ENCODE measurements around the gene DIAPH3.
"Not testable (repeated sequence)": the region's sequence is repeated elsewhere in the genome, so short reads cannot be mapped to it uniquely, and the experiment has no call there.

Gene DIAPH3

GRCh38 chr13:60093425-60094019 is 70.2 kb downstream of the DIAPH3 start:
- TF ChIP-seq POLR2AphosphoS5 (IDR thresholded peaks at IDR 0.05; ENCODE audit: low read depth, low read length) (no peak), TAF1 (IDR thresholded peaks at IDR 0.05; ENCODE audit: borderline replicate concordance, low read depth, low read length) (no peak), POLR2A (IDR thresholded peaks at IDR 0.05; ENCODE audit: low read depth, low read length) (no peak)
- no peak for DNase-seq (ENCODE audit: insufficient read length)
- peak; percentile 53 for FAIRE-seq

- FAIRE-seq (no peak), DNase-seq (ENCODE audit: insufficient read length) (no peak)
- TF ChIP-seq POLR2AphosphoS5 (IDR thresholded peaks at IDR 0.05; ENCODE audit: low read depth, low read length) (no peak), TAF1 (IDR thresholded peaks at IDR 0.05; ENCODE audit: borderline replicate concordance, low read depth, low read length) (no peak), POLR2A (IDR thresholded peaks at IDR 0.05; ENCODE audit: low read depth, low read length) (no peak)
These were observed 72.2 kb downstream of the DIAPH3 start for GRCh38 chr13:60091573-60091972.

GRCh38 chr13:60090574-60090973 is 73.2 kb downstream of the DIAPH3 start:
- FAIRE-seq (no peak), DNase-seq (ENCODE audit: insufficient read length) (no peak)
- TF ChIP-seq POLR2A (IDR thresholded peaks at IDR 0.05; ENCODE audit: low read depth, low read length) (no peak), POLR2AphosphoS5 (IDR thresholded peaks at IDR 0.05; ENCODE audit: low read depth, low read length) (no peak), TAF1 (IDR thresholded peaks at IDR 0.05; ENCODE audit: borderline replicate concordance, low read depth, low read length) (no peak)

DNA sequence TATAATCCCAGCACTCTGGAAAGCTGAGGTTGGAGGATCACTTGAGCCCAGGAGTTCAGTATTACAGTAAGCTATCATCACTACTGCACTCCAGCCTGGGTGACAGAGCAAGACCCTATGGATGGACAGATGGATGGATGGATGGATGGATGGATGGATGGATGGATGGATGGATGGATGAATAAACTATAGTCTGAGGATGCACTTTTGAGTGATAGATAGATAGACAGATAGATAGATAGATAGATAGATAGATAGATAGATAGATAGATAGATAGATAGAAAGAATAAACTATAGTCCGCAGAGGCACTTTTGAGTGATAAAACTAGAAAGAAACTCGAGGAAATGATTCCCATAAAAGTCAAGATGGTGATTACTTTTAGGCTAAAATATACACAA is 79.9 kb downstream of the DIAPH3 start:
- not testable (repeated sequence) for DNase-seq (ENCODE audit: insufficient read length); FAIRE-seq

GRCh38 chr13:60080850-60081249 is 82.9 kb downstream of the DIAPH3 start:
- DNase-seq (ENCODE audit: insufficient read length): no peak
- FAIRE-seq: no peak
- TF ChIP-seq POLR2A (IDR thresholded peaks at IDR 0.05; ENCODE audit: low read depth, low read length) (no peak), POLR2AphosphoS5 (IDR thresholded peaks at IDR 0.05; ENCODE audit: low read depth, low read length) (no peak), TAF1 (IDR thresholded peaks at IDR 0.05; ENCODE audit: borderline replicate concordance, low read depth, low read length) (no peak)

- no peak for DNase-seq (ENCODE audit: insufficient read length)
- FAIRE-seq: peak; percentile 66
- no peak for TF ChIP-seq TAF1 (IDR thresholded peaks at IDR 0.05; ENCODE audit: borderline replicate concordance, low read depth, low read length)
- no peak for TF ChIP-seq POLR2AphosphoS5 (IDR thresholded peaks at IDR 0.05; ENCODE audit: low read depth, low read length)
- no peak for TF ChIP-seq POLR2A (IDR thresholded peaks at IDR 0.05; ENCODE audit: low read depth, low read length)
These were observed 85.5 kb downstream of the DIAPH3 start for GRCh38 chr13:60078226-60078625.

- FAIRE-seq (no peak), DNase-seq (ENCODE audit: insufficient read length) (no peak)
- no peak for TF ChIP-seq TAF1 (IDR thresholded peaks at IDR 0.05; ENCODE audit: borderline replicate concordance, low read depth, low read length)
- TF ChIP-seq POLR2A (IDR thresholded peaks at IDR 0.05; ENCODE audit: low read depth, low read length): no peak
- no peak for TF ChIP-seq POLR2AphosphoS5 (IDR thresholded peaks at IDR 0.05; ENCODE audit: low read depth, low read length)
These were observed 87.9 kb downstream of the DIAPH3 start for GRCh38 chr13:60075850-60076249.

DNA sequence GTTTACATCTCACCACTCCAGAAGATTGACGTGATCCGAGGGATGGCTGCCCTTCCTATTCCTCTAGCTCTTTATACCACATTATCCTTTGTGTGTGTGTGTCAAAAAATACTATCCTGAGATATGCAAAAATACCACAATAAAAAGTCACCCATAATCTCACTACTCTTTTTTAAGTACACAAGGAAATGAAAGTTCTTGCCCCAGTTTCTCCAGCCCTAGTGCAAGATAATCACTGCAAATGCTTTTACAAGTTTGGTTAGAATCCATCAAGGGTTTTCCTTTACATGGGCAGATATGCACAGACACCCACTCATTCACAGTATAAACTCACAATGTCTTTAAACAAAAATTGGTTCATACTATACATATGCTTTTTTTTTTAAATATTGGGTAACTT is 89.3 kb downstream of the DIAPH3 start:
- FAIRE-seq (no peak), DNase-seq (ENCODE audit: insufficient read length) (no peak)
- TF ChIP-seq POLR2AphosphoS5 (IDR thresholded peaks at IDR 0.05; ENCODE audit: low read depth, low read length) (no peak), TAF1 (IDR thresholded peaks at IDR 0.05; ENCODE audit: borderline replicate concordance, low read depth, low read length) (no peak), POLR2A (IDR thresholded peaks at IDR 0.05; ENCODE audit: low read depth, low read length) (no peak)

DNA sequence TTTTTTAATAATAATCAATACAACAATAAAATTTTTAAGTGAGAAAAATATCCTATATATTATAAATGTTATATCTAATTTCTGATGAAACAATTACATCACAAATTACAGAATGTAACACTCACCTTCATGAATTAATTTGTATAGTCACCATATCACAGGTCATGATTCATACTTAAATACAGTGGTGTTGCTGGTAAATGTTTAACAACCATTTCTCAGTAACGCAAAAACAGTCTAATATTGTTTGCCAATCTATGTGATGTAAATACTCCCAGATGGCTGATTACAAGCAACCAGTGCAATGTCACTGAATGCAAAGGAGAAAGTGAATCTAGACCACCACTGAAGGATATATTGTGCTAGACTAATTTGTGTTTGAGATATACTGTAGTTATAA is 97.5 kb downstream of the DIAPH3 start:
- TF ChIP-seq TAF1 (IDR thresholded peaks at IDR 0.05; ENCODE audit: borderline replicate concordance, low read depth, low read length) (no peak), POLR2AphosphoS5 (IDR thresholded peaks at IDR 0.05; ENCODE audit: low read depth, low read length) (no peak), POLR2A (IDR thresholded peaks at IDR 0.05; ENCODE audit: low read depth, low read length) (no peak)
- FAIRE-seq: no peak

DNA sequence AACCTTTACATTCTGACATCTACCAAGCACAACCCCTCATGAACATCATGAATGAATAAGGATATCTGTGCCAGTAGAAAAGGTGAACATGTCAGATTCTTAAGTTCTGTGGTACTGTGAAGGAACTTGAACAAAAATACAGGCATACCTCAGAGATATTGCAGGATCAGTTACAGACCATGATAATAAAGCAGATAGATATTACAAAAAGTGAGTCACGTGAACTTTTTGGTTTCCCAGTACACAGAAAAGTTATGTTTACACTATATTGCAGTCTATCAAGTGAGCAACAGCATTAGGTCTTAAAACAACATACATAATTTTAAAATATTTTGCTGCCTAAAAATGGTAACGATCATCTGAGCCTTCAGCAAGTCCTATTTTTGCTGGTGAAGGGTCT is 101.2 kb downstream of the DIAPH3 start:
- FAIRE-seq: no peak
- no peak for TF ChIP-seq POLR2AphosphoS5 (IDR thresholded peaks at IDR 0.05; ENCODE audit: low read depth, low read length)
- TF ChIP-seq TAF1 (IDR thresholded peaks at IDR 0.05; ENCODE audit: borderline replicate concordance, low read depth, low read length): no peak
- no peak for TF ChIP-seq POLR2A (IDR thresholded peaks at IDR 0.05; ENCODE audit: low read depth, low read length)
- DNase-seq (ENCODE audit: insufficient read length): no peak

More for the DNA sequence above, 97.5 kb downstream of the DIAPH3 start:
- no peak for DNase-seq (ENCODE audit: insufficient read length)

DNA sequence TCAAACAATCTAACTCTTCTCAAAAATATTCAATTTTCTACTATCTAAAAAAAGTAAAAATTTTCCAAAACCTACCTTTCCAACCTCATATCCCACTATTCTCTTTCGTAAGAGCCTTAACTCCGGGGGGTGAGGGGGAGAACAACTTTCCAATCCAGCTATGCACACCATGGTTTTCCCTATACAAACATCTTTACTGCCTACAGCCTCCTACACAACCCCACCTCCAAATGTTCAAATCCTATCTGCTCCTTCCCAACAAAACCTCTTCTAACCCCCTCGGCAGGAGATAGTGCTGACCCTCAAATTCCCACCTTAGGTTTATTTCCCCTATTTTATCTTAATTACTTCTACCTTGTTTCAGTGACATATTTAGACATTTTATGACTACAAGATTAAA is 102.0 kb downstream of the DIAPH3 start:
- DNase-seq (ENCODE audit: insufficient read length) (no peak), FAIRE-seq (no peak)
- TF ChIP-seq POLR2AphosphoS5 (IDR thresholded peaks at IDR 0.05; ENCODE audit: low read depth, low read length) (no peak), TAF1 (IDR thresholded peaks at IDR 0.05; ENCODE audit: borderline replicate concordance, low read depth, low read length) (no peak), POLR2A (IDR thresholded peaks at IDR 0.05; ENCODE audit: low read depth, low read length) (no peak)

GRCh38 chr13:60051754-60052285 is 111.9 kb downstream of the DIAPH3 start:
- FAIRE-seq (no peak), DNase-seq (ENCODE audit: insufficient read length) (no peak)
- TF ChIP-seq POLR2A (IDR thresholded peaks at IDR 0.05; ENCODE audit: low read depth, low read length) (no peak), TAF1 (IDR thresholded peaks at IDR 0.05; ENCODE audit: borderline replicate concordance, low read depth, low read length) (no peak), POLR2AphosphoS5 (IDR thresholded peaks at IDR 0.05; ENCODE audit: low read depth, low read length) (no peak)

DNA sequence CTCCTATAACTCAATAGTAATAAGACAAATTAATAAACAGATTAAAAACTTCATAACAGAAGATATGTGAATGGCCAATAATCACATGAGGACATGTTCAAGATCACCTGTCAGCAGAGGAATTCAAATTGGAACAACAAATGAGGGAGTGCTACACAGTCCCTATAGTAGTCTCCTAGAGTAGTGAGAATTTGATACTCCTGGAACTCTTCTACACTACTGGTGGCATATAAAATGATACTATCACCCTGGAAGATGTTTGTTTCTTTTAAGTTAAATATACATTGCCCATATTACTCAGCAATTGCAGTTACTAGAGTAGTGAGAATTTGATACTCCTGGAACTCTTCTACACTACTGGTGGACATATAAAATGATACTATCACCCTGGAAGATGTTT is 115.4 kb downstream of the DIAPH3 start:
- DNase-seq (ENCODE audit: insufficient read length); FAIRE-seq: not testable (repeated sequence)

Measured in GM12892 (cell line).